ENCODE data around the gene CACNA1D. TPM values are rescaled to one million over a fixed set of nuclear protein-coding genes. Genes with fewer than 3 reads are reported as not detected.

The CACNA1D gene
- total RNA-seq, 1 experiment from 2014 or later, result 3.3 TPM

DNA sequence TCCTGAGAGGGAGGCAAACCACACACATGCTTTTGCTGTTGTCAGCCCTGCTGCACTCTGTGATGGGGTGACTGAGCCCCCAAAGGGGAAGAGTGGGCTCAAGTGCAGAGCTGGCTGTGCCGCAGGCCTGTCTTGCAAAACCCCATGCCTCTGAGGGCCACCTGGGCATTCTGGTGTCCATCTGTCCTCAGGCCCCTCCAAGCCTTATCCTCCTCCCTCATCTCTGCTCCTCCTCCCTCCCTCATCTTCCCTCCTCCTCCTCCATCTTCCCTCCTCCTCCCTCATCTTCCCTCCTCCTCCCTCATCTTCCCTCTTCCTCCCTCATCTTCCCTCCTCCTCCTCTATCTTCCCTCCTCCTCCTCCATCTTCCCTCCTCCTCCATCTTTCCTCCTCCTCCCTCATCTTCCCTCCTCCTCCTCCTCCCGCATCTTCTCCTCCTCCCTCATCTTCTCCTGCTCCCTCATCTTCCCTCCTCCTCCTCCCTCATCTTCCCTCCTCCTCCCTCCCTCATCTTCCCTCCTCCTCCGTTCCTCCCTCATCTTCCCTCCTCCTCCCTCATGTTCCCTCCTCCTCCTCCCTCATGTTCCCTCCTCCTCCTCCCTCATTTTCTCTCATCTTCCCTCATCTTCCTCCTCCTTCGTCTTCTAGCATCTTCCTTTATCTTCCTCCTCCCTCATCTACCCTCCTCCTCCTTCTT lies 311.2 kb downstream of the CACNA1D start:
- in situ Hi-C loops (cut with HindIII; ENCODE audit: low sequenced_read_pairs), result no loop called here
- DNase-seq (ENCODE audit: low spot score), result no peak

DNA sequence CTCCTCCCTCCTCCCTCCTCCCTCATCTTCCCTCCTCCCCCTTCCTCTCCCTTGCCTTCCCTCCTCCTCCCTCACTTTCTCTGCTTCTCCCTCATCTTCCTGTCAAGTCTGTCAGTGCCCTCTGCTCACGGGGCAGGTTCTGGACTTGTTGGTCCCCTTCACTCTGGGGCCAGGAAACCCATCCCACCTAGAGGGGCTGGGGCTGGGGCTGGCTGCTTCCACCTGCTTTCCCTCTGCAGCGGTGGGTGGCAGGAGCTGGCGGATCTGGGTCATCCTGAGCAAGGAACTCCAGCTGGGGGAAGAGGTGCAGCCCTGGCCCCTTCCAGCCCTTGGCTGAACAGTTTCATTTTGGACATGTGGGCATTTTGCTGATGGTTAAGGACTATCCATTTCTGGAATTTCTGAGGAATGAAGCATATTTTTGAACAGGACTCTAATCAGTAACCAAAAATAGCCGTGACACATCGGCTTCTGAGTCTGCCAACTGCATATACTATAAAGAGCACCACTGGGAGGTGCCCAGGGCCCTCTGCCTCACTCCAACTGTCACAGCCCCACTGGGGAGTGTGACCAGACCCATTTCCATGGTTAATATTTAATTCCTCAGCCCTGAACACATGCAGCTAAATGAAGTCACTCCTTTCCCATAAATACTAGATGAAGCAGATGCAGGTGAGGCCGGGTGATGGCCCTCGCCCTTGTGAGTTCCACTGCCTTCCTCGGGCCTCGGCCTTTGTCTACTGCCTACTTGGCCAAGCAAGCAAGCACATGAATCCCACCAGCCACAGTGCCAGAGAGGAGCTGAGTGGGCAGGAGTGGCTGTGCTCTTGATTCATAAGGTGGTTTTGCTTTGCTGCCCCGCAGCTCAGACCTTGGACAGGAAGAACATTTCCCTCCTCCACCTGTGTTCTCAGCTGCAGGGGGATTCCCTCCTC lies 312.0 kb downstream of the CACNA1D start:
- in situ Hi-C loops (cut with HindIII; ENCODE audit: low sequenced_read_pairs), result no loop called here
- DNase-seq (ENCODE audit: low spot score), result no peak

- in situ Hi-C loops (cut with HindIII; ENCODE audit: low sequenced_read_pairs), result no loop called here
- DNase-seq (ENCODE audit: low spot score), result no peak
These were observed 312.9 kb downstream of the CACNA1D start for GRCh38 chr3:53807117-53807810.

- in situ Hi-C loops (cut with HindIII; ENCODE audit: low sequenced_read_pairs), result no loop called here
These were observed 314.1 kb downstream of the CACNA1D start for GRCh38 chr3:53808496-53808895.

DNA sequence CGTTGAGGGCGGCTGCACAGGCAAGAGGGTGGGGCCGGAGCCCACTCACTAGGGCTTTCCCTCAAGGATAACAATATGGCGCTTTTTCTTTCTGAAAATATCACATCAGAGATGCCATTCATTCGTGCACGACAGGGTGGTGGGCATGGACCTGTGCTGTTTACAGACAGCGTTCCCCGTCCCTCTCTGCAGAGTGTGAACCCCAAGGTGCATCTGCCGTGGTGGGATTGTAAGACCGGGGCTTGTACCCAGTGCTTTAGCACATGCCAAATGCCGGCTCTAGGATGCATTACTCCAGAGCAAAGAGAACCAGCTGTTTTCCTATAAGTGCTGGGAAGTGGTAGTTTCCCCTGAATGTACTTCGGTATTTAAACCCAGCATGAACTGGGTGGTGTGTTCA lies 314.9 kb downstream of the CACNA1D start:
- in situ Hi-C loops (cut with HindIII; ENCODE audit: low sequenced_read_pairs), result no loop called here
- no peak for DNase-seq (ENCODE audit: low spot score)

More at GRCh38 chr3:53808496-53808895, 314.1 kb downstream of the CACNA1D start:
- no peak for DNase-seq (ENCODE audit: low spot score)

- in situ Hi-C loops (cut with HindIII; ENCODE audit: low sequenced_read_pairs), result no loop called here
- DNase-seq (ENCODE audit: low spot score), result no peak
These were observed 315.5 kb downstream of the CACNA1D start for GRCh38 chr3:53809764-53810400.

DNA sequence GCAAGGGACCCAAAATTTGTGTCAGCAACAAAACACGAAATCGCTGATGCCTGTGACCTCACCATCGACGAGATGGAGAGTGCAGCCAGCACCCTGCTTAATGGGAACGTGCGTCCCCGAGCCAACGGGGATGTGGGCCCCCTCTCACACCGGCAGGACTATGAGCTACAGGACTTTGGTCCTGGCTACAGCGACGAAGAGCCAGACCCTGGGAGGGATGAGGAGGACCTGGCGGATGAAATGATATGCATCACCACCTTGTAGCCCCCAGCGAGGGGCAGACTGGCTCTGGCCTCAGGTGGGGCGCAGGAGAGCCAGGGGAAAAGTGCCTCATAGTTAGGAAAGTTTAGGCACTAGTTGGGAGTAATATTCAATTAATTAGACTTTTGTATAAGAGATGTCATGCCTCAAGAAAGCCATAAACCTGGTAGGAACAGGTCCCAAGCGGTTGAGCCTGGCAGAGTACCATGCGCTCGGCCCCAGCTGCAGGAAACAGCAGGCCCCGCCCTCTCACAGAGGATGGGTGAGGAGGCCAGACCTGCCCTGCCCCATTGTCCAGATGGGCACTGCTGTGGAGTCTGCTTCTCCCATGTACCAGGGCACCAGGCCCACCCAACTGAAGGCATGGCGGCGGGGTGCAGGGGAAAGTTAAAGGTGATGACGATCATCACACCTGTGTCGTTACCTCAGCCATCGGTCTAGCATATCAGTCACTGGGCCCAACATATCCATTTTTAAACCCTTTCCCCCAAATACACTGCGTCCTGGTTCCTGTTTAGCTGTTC lies 316.9 kb downstream of the CACNA1D start:
- no peak for DNase-seq (ENCODE audit: low spot score)
- in situ Hi-C loops (cut with HindIII; ENCODE audit: low sequenced_read_pairs), result no loop called here

GRCh38 chr3:53812434-53812833 lies 318.0 kb downstream of the CACNA1D start:
- in situ Hi-C loops (cut with HindIII; ENCODE audit: low sequenced_read_pairs), result no loop called here
- no peak for DNase-seq (ENCODE audit: low spot score)

GRCh38 chr3:53813229-53813628 lies 318.8 kb downstream of the CACNA1D start:
- no peak for DNase-seq (ENCODE audit: low spot score)
- in situ Hi-C loops (cut with HindIII; ENCODE audit: low sequenced_read_pairs), result no loop called here

- in situ Hi-C loops (cut with HindIII; ENCODE audit: low sequenced_read_pairs), result no loop called here
- no peak for DNase-seq (ENCODE audit: low spot score)
These were observed 319.5 kb downstream of the CACNA1D start for GRCh38 chr3:53813876-53814275.

- DNase-seq (ENCODE audit: low spot score), result no peak
- in situ Hi-C loops (cut with HindIII; ENCODE audit: low sequenced_read_pairs), result no loop called here
These were observed 320.7 kb downstream of the CACNA1D start for GRCh38 chr3:53815067-53815466.

- in situ Hi-C loops (cut with HindIII; ENCODE audit: low sequenced_read_pairs), result no loop called here
- DNase-seq (ENCODE audit: low spot score), result no peak
These were observed 321.2 kb downstream of the CACNA1D start for GRCh38 chr3:53815651-53816050.

GRCh38 chr3:53816425-53816824 lies 322.0 kb downstream of the CACNA1D start:
- in situ Hi-C loops (cut with HindIII; ENCODE audit: low sequenced_read_pairs), result no loop called here
- peak; percentile 33 for DNase-seq (ENCODE audit: low spot score)

GRCh38 chr3:53817211-53817610 lies 322.8 kb downstream of the CACNA1D start:
- in situ Hi-C loops (cut with HindIII; ENCODE audit: low sequenced_read_pairs), result no loop called here

DNA sequence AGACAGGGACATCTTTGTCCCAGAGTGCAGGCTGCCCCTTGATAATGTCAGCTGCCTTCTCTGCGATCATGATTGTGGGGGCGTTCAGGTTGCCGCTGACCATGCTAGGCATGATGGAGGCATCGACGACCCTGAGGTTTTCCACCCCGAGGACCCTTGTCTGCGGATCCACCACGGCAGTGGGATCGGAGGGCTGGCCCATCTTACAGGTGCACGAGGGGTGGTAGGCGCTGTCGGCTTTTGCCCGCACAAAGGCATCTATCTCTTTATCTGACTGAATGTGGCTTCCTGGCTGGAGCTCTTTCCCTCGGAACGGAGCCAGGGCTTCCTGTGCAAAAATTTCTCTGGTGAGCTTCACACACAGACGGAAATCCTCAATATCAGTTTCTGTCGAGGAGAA lies 323.4 kb downstream of the CACNA1D start:
- in situ Hi-C loops (cut with HindIII; ENCODE audit: low sequenced_read_pairs), result no loop called here
- no peak for DNase-seq (ENCODE audit: low spot score)

More at GRCh38 chr3:53817211-53817610, 322.8 kb downstream of the CACNA1D start:
- DNase-seq (ENCODE audit: low spot score), result no peak

DNA sequence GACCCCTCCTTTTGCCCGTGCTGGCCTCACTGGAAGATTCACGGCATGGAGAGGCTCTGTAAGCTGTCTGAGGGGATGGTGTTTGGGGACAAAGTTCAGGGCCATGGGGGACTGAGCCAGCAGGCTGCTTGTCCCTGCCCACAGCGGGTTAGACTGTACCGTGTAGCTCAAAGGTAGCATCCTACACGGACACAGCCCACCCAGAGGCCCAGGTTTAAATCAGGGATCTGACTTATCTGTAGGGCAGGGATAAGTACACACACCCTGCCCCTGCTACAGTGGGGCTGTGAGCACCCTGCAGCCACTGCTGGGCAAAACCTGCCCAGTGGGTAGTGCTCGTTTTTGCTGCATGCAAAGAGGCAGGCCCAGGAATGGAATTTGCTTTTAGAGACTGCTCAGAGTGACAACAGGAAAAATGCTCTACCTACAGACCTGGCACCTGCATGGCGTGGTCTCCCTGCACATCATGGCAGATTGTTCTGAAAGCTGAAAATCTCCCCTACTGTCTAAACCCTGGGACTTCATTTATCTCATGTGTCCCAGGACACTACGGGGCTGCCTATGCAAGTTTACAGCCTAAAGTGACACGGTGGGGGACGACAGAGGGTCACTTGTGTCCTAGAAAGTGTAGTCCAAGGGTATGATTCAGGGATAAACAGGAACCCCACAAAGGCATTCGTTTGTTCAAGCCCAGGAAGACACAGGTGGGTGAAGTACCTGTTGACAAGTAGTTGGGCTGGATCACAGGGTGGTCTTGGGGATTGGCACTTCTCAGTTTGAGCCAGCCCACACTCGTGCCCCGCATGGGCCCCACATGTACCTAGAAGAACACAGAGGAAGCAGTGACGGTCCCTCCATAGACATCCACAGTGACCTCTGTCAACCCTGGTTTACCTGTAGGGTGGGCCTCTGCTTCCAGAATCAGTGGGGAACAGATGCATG lies 324.1 kb downstream of the CACNA1D start:
- in situ Hi-C loops (cut with HindIII; ENCODE audit: low sequenced_read_pairs), result no loop called here
- DNase-seq (ENCODE audit: low spot score), result no peak

DNA sequence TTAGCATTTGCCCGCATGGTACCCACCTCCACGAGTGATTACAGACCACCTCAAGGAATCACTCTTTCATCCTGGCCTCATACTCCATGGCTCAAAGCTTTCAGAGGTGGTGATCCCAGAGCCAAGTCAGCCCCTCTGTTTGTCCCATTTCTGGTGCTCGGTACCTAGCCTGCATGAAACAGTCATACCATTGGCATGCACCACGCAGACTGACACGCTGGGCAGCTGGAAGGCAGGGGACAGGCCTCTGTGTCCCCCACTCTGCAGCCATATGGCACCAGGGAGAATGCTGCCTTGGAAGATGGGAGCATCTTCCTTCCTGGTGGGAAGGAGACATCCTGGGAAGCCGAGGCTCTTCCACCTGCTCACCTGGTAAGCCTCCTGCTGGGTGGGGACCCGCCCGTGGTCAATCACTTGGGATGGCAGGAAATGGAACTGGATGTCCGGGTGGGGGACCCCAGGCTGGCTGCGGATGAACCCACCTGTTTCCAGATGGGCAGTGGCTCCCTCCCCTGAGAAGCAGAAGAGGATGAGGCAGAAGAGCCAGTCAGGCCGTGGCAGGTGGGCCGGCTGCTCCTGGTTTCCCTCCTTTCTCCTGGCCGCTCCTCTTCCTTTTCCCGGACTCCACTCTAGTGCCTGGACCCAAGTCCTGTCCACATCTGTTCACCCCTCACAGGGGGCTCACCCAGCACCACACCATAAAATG lies 324.9 kb downstream of the CACNA1D start:
- in situ Hi-C loops (cut with HindIII; ENCODE audit: low sequenced_read_pairs), result no loop called here
- DNase-seq (ENCODE audit: low spot score), result no peak
